ENCODE measurements around the gene ZNF428. TPM values are rescaled to one million over a fixed set of nuclear protein-coding genes. Genes with fewer than 3 reads are reported as not detected.
A peak's percentile ranks its signal among the peaks of the same experiment; 100 is the strongest.
"Not testable (repeated sequence)": the region's sequence is repeated elsewhere in the genome, so short reads cannot be mapped to it uniquely, and the experiment has no call there.

ZNF428 gene
- total RNA-seq, 2 donors from 2014 or later = 17.2 to 25.6 TPM

DNA sequence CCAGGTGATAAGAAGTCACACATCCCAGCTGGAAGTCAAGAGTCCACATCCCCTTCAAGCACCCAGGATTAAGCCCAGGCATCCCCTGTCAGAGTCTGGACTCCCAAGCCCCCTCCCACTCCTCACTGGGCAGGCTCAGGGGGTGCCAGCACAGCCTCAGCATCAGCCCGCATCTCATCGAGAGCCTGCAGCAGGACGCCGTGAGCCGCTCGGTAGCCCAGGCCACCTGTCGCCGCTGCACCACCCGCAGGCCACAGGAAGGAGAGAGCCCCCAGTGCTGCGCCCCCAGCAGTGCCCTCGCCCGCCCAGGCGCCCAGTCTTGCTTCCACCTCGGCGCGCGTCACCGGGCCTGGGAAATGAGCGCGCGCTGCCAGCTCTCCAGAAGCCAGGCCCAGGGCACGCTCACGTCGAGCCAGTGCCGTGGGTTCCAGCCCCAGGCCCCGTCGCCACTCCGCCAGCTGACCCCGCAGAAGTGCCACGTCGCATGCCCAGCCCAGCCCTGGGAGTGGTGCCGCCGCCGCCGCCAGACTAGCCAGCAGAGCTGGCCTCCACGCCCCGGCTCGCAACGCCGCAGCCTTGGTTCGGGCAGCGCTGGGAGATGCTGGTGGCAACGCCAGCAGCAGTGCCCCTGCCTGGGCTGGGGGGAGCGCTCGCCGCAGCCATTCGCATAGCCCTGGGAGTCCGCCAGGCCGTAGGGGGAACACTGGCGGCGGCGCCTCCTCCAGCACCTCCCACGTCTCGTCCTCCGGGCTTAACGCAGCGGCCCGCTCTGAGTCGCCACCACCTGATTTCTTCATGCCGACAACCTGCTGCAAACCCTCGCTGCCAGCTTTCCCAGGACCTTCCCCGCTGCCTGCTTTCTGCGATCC, 27.3 kb downstream of the ZNF428 start:
- no peaks in the 10 kb centered on the region for H3K9me3 Mint-ChIP-seq

DNA sequence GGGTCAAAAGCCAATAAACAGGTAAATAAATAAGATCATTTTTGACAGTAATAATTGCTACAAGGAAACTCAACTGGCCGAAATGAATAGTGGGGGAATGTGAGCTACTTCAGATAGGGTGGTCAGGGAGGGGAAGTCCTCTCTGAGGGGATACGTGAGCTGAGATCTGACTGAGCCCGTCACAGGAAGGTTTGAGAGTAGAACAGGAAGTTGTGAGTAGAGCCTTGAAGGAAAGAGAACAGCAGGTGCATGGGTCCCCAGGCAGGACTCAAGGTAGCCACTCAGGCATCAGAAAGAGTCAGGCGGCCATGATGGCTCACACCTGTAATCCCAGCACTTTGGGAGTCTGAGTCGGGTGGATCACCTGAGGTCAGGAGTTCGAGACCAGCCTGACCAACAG, 29.8 kb downstream of the ZNF428 start:
- Mint-ChIP-seq H3K4me1 (ENCODE audit: low read depth) (peaks cover 36% of the 10 kb centered on the region), H3K36me3 (ENCODE audit: insufficient read depth in 2 of 2) (peaks cover 5 to 13% of the 10 kb centered on the region in 2 donors), H3K4me3 (no peak overlapping the region), H3K27me3 (ENCODE audit: low read depth) (no peaks in the 10 kb centered on the region), H3K9me3 (no peaks in the 10 kb centered on the region), H3K27ac (no peak overlapping the region)
- ATAC-seq (replicated peaks in 1 of 2) (peak in 1 of 2 donors; percentile 31), DNase-seq (no peak)

More for the DNA sequence above, 27.3 kb downstream of the ZNF428 start:
- Mint-ChIP-seq H3K27me3 (ENCODE audit: low read depth) (no peaks in the 10 kb centered on the region), H3K4me3 (no peak overlapping the region), H3K27ac (no peak overlapping the region), H3K36me3 (ENCODE audit: insufficient read depth in 2 of 2) (peaks cover 6 to 13% of the 10 kb centered on the region in 2 donors), H3K4me1 (ENCODE audit: low read depth) (peaks cover 42% of the 10 kb centered on the region)
- no peak for ATAC-seq (replicated peaks in 1 of 2)
- no peak for DNase-seq

DNA sequence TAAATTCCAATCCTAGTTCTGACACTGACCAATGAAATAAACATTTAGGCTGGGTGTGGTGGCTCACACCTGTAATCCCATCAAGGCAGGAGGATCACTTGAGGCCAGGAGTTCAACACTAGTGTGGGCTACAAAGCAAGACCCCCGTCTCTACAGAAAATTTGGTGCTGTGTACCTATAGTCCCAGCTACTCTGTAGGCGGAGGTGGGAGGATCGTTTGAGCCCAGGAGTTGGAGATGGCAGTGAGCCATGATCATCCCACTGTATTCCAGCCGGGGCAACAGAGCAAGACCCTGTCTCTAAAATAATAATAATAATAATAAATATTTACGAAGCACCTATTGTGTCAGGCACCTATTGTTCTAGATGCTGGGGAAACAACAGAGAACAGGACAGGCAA, 30.2 kb downstream of the ZNF428 start:
- ATAC-seq (replicated peaks in 1 of 2) (no peak), DNase-seq (no peak)
- no peak overlapping the region for H3K4me3 Mint-ChIP-seq
- H3K4me1 Mint-ChIP-seq (ENCODE audit: low read depth) = peaks cover 36% of the 10 kb centered on the region
- H3K36me3 Mint-ChIP-seq (ENCODE audit: insufficient read depth in 2 of 2) = peaks cover 5 to 13% of the 10 kb centered on the region in 2 donors
- H3K27ac Mint-ChIP-seq = peak overlapping the region; percentile 28
- H3K27me3 Mint-ChIP-seq (ENCODE audit: low read depth) = no peaks in the 10 kb centered on the region
- no peaks in the 10 kb centered on the region for H3K9me3 Mint-ChIP-seq

DNA sequence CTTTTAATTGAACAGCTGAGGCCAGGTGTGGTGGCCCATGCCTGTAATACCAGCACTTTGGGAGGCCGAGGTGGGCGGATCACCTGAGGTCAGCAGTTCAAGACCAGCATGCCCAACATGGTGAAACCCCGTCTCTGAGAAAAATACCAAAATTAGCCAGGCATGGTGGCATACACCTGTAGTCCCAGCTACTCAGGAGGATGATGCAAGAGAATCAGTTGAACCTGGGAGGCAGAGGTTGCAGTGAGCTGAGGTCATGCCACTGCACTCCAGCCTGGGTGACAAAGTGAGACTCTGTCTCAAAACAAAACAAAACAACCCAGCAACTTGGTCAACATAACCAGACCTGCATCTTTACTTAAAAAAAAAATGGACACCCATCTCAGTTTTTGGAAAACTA, 32.4 kb downstream of the ZNF428 start:
- DNase-seq; ATAC-seq (replicated peaks in 1 of 2); H3K36me3 Mint-ChIP-seq (ENCODE audit: insufficient read depth in 2 of 2); H3K4me3 Mint-ChIP-seq; H3K27ac Mint-ChIP-seq; H3K9me3 Mint-ChIP-seq; H3K27me3 Mint-ChIP-seq (ENCODE audit: low read depth): not testable (repeated sequence)
- peaks cover 24% of the 10 kb centered on the region for H3K4me1 Mint-ChIP-seq (ENCODE audit: low read depth)

DNA sequence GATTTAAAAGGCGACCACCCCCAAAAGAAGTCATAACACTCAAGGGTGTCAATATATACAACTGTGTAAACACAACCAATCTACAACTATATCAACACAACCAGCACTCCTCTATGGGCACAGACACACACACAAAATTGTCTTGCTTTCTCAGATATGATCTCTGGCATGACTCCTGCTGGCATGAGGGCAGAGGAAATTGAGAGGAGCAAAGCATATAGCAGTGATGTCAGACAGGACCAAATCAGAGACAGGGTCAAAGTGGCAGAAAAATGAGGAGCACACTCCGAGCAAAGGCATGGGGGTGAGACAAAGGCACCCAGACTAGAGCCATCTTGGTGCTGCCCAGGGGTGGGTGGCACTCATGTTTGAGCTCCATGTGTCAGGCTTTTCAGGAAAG, 33.1 kb downstream of the ZNF428 start:
- H3K36me3 Mint-ChIP-seq (ENCODE audit: insufficient read depth in 2 of 2) = peaks cover 0 to 2% of the 10 kb centered on the region in 2 donors
- DNase-seq (no peak), ATAC-seq (replicated peaks in 1 of 2) (no peak)
- no peak overlapping the region for H3K27ac Mint-ChIP-seq
- H3K27me3 Mint-ChIP-seq (ENCODE audit: low read depth) = no peaks in the 10 kb centered on the region
- no peak overlapping the region for H3K4me3 Mint-ChIP-seq
- no peaks in the 10 kb centered on the region for H3K9me3 Mint-ChIP-seq
- peaks cover 24% of the 10 kb centered on the region for H3K4me1 Mint-ChIP-seq (ENCODE audit: low read depth)

DNA sequence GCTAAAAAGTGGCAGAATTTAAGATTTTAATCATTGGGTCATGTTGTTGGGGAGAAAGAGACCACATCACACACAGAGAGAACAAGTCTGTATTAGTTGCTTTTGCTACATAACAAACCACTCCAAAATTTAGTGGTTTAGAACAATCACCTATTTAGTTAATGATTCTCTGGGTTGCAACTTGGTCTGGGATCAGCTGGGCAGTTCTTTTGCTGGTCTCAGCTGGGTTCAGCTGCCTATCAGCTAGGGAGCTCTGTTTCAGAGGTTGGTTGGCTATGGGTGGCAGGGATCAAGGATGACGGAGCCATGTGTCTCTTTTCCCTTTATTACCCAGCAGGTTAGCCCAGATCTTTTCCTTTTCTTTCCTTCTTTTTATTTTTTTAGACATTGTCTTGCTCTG, 34.9 kb downstream of the ZNF428 start:
- H3K27me3 Mint-ChIP-seq (ENCODE audit: low read depth) = no peaks in the 10 kb centered on the region
- no peaks in the 10 kb centered on the region for H3K9me3 Mint-ChIP-seq
- peaks cover 22% of the 10 kb centered on the region for H3K4me1 Mint-ChIP-seq (ENCODE audit: low read depth)
- no peak overlapping the region for H3K4me3 Mint-ChIP-seq
- peaks cover 0 to 3% of the 10 kb centered on the region in 2 donors for H3K36me3 Mint-ChIP-seq (ENCODE audit: insufficient read depth in 2 of 2)
- no peak for ATAC-seq (replicated peaks in 1 of 2)
- DNase-seq = no peak
- H3K27ac Mint-ChIP-seq = peak overlapping the region; percentile 30

DNA sequence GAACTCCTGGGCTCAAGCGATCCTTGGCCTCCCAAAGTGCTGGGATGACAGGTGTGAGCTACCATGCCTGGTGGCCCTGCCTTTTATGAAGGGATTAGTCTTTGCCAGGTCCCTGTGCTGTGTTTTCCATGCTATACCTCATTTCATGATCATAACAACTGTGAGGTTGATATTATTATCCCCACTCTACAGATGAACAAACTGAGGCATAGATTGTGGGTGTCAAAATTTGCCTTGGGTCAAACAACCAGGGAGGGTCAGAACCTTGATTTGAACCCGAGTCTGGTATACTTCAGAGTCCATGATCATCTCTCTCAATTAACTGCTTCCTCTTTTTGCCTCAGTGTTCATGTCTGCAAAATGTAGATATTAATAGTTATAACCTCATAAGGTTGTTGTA, 36.9 kb downstream of the ZNF428 start:
- no peaks in the 10 kb centered on the region for H3K27me3 Mint-ChIP-seq (ENCODE audit: low read depth)
- no peak overlapping the region for H3K4me3 Mint-ChIP-seq
- ATAC-seq (replicated peaks in 1 of 2) = no peak
- no peak for DNase-seq
- H3K27ac Mint-ChIP-seq = no peak overlapping the region
- H3K4me1 Mint-ChIP-seq (ENCODE audit: low read depth) = peaks cover 24% of the 10 kb centered on the region
- H3K9me3 Mint-ChIP-seq = no peaks in the 10 kb centered on the region
- peaks cover 0 to 3% of the 10 kb centered on the region in 2 donors for H3K36me3 Mint-ChIP-seq (ENCODE audit: insufficient read depth in 2 of 2)

DNA sequence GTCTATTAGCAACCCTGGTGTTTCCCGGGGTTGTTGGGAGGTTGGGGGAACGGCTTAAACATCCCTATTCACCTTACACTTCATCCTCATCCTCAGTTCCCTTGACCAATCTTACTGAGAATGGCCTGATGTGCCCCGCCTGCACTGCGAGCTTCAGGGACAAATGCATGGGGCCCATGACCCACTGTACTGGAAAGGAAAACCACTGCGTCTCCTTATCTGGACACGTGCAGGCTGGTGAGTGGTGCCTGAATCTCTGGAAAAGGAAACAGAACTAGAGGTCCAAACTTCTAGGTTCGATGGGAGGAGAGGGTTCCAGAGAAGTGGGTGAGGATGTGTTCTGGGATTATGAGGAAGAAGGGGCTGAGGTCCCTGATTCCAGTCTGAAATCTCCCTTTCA, 38.0 kb downstream of the ZNF428 start:
- no peak for ATAC-seq (replicated peaks in 1 of 2)
- H3K27me3 Mint-ChIP-seq (ENCODE audit: low read depth) = no peaks in the 10 kb centered on the region
- no peaks in the 10 kb centered on the region for H3K9me3 Mint-ChIP-seq
- peaks cover 25% of the 10 kb centered on the region for H3K4me1 Mint-ChIP-seq (ENCODE audit: low read depth)
- peaks cover 0 to 3% of the 10 kb centered on the region in 2 donors for H3K36me3 Mint-ChIP-seq (ENCODE audit: insufficient read depth in 2 of 2)
- no peak for DNase-seq
- H3K4me3 Mint-ChIP-seq = peak overlapping the region in 1 of 2 donors; percentile 42
- no peak overlapping the region for H3K27ac Mint-ChIP-seq

DNA sequence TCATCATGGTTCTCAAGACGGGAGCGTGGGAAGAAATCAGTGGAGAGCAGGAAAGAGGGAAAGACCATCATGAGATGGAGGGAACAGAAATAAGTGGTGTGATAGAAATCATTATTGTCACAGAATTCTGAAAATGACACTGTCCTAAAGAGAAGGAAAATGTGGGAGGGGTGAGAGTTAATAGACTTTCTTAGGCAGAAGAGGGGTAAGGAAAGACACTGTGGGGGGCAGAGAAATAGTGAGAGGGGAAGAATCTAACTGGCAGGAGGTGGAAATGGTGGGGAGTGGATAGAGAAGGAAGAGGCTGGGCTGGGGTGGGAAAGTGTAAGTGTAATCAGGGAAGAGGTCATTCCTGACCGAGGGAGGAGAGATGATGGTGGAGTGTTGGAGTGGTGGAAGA, 40.6 kb downstream of the ZNF428 start:
- Mint-ChIP-seq H3K4me1 (ENCODE audit: low read depth) (peaks cover 43% of the 10 kb centered on the region), H3K27me3 (ENCODE audit: low read depth) (no peaks in the 10 kb centered on the region), H3K36me3 (ENCODE audit: insufficient read depth in 2 of 2) (peaks cover 3 to 4% of the 10 kb centered on the region in 2 donors), H3K27ac (no peak overlapping the region), H3K9me3 (no peaks in the 10 kb centered on the region), H3K4me3 (peak overlapping the region; percentile 52 to 76)
- ATAC-seq (replicated peaks in 1 of 2) = no peak
- DNase-seq = no peak

DNA sequence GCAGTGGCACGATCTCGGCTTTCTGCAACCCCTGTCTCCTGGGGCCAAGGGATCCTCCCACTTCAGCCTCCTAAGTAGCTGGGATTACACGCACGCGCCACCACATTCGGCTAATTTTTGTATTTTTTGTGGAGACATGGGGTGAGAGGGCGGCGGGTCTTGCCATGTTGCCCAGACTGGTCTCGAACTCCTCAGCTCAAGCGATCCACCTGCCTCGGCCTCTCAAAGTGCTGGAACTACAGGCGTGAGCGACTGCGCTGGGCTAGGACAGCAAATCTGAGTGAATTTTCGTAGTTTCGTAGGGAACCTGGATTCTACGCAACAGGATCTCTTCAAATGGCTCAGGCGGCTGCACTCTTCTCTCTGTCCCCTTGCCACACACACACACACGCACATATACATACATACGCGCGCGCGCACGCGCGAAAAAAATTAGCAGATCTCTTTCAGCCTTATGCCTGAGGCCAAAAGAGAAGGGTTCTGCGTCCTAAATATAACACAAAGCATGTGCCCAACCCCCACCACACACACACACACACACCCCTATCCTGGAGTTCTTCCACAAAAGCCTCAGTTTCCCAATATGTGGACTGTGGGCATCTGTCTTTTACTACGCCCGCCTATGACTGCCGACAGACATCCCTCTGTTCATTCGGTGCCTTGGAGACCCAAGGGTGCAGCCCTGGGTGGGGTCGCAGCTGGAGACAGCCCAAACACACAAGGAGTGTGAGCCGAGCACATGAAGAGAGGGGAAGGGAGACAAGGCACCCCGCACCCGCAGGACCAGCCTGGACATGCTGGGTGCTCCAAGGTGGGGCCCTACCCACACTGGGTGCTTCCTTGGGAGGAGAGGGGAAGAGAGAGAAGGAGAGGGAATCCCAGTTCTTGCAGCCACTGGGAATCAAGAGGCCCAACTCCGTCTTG, 43.2 kb downstream of the ZNF428 start:
- no peak for DNase-seq
- Mint-ChIP-seq H3K36me3 (ENCODE audit: insufficient read depth in 2 of 2) (peaks cover 3 to 4% of the 10 kb centered on the region in 2 donors), H3K4me1 (ENCODE audit: low read depth) (peaks cover 55% of the 10 kb centered on the region), H3K27me3 (ENCODE audit: low read depth) (no peaks in the 10 kb centered on the region), H3K9me3 (no peaks in the 10 kb centered on the region), H3K4me3 (peak overlapping the region; percentile 73 to 98), H3K27ac (no peak overlapping the region)
- ATAC-seq (replicated peaks in 1 of 2) = peak in 1 of 2 donors; percentile 1

DNA sequence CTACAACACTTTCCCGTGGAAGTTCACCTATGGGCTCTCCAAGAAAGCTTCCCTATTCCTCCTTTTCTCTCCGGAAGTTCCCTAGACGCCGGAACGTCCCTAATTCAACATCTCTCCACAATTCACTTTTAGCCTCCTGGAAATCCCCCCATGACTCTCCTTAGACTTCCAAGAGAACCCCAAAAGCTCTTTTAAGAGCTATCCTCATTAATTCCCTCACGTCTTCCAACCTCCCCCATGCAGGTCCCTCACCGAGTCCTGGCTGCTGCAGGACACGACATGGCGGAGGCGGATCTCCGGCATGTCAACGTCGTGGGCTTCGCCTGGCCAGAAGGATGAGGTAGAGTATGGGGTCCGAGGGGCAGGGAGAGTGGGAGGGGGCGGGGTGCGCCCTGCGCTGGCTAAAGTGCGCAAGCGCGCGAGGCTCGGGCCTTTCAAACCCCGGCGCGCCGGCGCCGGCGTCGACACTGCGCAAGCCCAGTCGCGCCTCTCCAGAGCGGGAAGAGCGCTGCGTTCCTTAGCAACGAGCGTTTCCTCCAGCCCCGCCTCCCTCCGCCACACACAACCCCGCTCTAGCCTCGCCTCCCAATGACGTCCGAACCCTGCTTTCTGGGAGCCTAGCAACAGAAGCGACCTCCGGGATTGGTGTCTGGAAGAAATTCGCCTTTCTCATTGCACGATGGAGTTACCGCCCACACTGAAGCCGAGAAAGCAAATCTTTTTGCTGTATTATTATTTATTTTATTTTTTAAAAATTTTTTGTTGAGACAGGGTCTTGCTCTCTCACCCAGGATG, 44.1 kb downstream of the ZNF428 start, which contains the start of the genes PINLYP and XRCC1:
Gene PINLYP (plus strand): TSS at position 646 of the 795 bp plus-strand sequence. CDS start 1,391 bp downstream, outside the sequence.
Gene XRCC1 (minus strand): TSS at position 372 of the 795 bp plus-strand sequence. CDS start 69 bp downstream, at position 303.
- Mint-ChIP-seq H3K27me3 (ENCODE audit: low read depth) (no peaks in the 10 kb centered on the region), H3K27ac (peak within 1 kb of the TSS; percentile 95), H3K4me1 (ENCODE audit: low read depth) (peaks cover 61% of the 10 kb centered on the region), H3K36me3 (ENCODE audit: insufficient read depth in 2 of 2) (peaks cover 3 to 4% of the 10 kb centered on the region in 2 donors), H3K4me3 (peak within 1 kb of the TSS; percentile 98 to 99), H3K9me3 (no peaks in the 10 kb centered on the region)
- DNase-seq (peak; percentile 95 to 97), ATAC-seq (replicated peaks in 1 of 2) (peak; percentile 99 to 100)

DNA sequence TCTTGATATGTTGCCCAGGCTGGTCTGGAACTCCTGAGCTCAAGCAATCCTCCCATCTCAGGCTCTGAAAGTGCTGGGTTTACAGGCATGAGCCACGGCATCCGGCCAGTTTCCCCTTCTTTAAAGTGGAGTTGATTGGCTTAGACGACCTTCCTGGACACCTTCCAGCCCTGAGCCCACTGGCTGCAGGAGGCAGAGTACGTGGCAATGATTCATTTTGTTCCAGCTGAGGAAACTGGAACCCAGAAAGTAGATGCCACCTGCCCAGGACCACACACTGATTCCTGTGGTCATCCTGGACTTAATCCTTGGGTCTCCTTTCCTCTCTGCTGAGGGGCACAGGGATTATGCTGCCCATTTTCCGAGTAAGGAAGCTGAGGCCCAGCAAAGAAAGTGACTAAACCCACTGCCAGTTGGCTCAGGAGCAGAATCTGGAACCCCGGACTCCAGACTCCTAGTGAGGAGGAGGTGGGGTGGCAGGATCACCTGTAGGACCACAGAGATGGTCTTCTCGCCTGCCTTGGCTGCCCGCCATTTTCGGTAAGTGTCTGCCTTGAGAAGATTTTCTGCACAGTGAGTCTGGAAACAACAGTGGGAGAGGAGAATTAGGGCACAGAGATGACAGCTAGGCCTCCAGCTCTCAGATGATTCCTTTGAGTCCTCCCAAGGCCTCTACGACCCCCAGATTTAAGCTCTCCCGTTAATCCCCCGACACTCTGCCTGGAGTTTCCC, 44.8 kb downstream of the ZNF428 start:
- H3K9me3 Mint-ChIP-seq = no peaks in the 10 kb centered on the region
- H3K27me3 Mint-ChIP-seq (ENCODE audit: low read depth) = no peaks in the 10 kb centered on the region
- DNase-seq (no peak), ATAC-seq (replicated peaks in 1 of 2) (no peak)
- peak overlapping the region; percentile 98 to 99 for H3K4me3 Mint-ChIP-seq
- peaks cover 61% of the 10 kb centered on the region for H3K4me1 Mint-ChIP-seq (ENCODE audit: low read depth)
- H3K27ac Mint-ChIP-seq = peak overlapping the region; percentile 95
- H3K36me3 Mint-ChIP-seq (ENCODE audit: insufficient read depth in 2 of 2) = peaks cover 0 to 4% of the 10 kb centered on the region in 2 donors
